COLO668 (cell line): ENCODE results near the gene TMEM178A.

Experiments used
- DNase-seq: peaks from one replicate; lab custom pipeline; 2025; ENCODE audit not compliant: unreplicated experiment; lab: John Stamatoyannopoulos, UW

The TMEM178A gene

GRCh38 chr2:39676342-39676741 lies 10.6 kb downstream of the TMEM178A start:
- no peak for DNase-seq

- no peak for DNase-seq
Measured at GRCh38 chr2:39678170-39678569, 12.5 kb downstream of the TMEM178A start.

- DNase-seq, result no peak
Measured at GRCh38 chr2:39679805-39680204, 14.1 kb downstream of the TMEM178A start.

DNA sequence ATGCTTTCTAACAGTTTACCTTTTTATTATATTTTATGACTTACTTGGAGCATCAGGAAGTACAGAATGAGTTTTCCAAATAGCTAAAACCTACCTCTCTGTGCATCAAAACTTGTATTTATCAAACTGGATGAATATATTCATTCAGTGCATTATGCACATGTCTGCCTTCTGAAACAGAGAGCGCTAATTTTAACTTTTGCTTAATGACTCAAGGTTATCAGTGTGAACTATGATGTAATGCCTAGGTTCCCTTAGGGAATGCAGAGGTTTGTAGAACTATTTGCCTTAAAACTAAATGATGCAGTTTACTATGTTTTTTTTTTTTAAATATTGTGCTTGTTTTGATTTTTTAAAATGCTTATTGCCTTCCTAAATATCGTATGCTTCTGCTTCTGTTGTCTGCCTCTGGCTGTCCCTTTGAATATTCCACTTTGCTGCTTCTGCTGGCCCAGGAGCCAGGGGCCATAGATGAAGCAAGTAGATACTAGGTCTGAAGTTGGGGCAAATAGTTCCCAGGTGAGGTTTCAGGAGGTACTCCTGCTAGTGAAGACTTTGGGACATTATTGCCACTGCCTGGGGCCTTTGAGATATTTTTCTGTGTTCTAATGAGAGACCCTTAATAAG lies 16.5 kb downstream of the TMEM178A start:
- no peak for DNase-seq

DNA sequence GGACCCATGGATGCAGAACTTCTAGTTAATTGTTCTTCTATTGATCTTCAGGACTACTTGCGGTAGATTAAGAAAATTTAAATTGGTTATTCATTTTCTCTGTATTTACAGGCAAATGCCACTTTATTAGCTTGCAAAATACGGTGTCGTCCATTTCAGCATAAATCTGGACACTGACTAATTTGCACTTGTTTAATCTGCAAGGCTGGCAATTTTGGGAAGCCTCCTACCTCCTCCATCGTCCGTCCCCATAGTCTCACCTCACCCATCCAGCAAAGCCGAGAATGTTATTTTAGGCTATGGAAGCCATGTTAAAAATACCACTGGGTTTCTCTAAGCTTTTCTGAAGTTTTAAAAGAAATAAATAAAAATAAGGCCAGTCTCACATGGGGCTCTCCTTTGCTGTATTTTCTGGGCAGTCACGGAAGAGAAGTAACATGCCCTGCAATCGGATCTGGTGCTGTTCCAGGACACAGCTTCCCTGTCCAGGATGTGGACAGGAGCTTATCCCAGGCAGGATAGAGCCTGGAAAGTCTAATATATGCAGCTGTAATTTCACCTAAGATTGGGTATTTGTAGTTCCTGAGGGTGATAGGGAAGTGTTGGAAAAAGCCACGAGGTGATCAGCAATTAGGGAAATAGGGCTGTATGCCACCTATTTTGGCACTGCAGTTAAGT lies 17.4 kb downstream of the TMEM178A start:
- DNase-seq, result no peak

DNA sequence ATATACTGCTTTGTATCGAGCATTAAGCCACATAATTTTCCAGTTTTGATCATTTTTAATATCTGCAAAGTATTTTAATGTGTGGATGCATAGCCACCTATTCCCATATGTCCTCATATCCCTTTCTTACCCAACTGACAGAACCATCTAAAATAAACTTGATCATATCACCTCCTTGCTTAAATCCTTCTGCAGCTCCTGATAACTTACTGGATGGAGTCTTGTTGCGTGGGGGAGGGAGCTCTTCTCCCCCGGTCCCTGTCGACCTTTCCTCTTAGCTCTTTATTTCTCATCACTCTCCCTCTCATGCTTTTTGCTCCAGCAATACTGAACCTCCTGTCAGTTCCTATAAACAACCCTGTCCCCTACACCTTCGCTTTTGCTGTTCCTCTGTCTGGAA lies 18.7 kb downstream of the TMEM178A start:
- DNase-seq, result no peak

GRCh38 chr2:39685126-39685525 lies 19.4 kb downstream of the TMEM178A start:
- DNase-seq, result no peak

DNA sequence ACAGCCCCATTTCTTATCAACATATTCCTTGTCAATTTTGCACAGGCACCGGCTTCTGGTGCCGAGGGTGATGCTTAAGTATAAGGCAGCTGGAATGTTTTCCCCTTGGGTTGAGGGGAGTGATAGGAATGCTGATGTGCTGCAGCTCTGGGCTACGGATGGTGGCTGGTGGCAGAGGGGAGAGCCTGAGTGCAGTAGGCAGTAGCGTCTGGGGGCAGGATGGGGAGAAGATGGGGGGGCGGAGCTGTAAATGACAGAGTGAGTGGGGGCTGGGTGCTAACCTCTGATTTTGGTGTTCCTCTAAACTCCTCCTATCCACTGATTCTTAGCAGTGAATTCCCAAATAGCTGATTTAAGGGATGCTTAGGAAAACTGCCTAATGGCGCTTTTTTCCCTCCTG lies 20.7 kb downstream of the TMEM178A start:
- no peak for DNase-seq

GRCh38 chr2:39688181-39688580 lies 22.5 kb downstream of the TMEM178A start:
- DNase-seq, result peak; percentile 9

- peak; percentile 6 for DNase-seq
Measured at GRCh38 chr2:39689272-39689841, 23.6 kb downstream of the TMEM178A start.

- DNase-seq, result no peak
Measured at GRCh38 chr2:39689876-39690275, 24.2 kb downstream of the TMEM178A start.

GRCh38 chr2:39693245-39693644 lies 27.5 kb downstream of the TMEM178A start:
- DNase-seq, result no peak

DNA sequence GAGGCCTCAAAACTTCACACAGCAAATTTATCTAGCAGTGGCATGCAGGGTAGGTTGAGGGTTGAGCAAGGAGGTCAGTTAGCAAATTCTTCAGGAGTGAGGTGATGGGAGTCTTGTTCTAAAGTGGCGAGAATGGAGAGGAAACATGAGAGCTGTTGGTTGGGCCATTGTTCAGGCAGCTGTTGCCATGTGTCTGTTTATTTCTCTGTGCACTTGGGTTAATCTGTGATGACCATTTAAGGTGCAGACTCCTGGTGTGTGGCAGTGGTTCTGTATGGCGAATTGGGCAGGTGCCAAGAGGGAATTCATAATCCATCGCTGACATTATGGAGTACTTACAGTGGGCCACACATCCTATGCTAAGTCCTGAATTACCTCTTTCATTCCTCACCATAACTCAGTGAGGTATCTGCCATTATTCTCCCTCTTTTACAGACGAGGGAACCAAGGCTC lies 30.4 kb downstream of the TMEM178A start:
- peak; percentile 78 for DNase-seq

GRCh38 chr2:39696838-39697237 lies 31.1 kb downstream of the TMEM178A start:
- DNase-seq, result peak; percentile 10

DNA sequence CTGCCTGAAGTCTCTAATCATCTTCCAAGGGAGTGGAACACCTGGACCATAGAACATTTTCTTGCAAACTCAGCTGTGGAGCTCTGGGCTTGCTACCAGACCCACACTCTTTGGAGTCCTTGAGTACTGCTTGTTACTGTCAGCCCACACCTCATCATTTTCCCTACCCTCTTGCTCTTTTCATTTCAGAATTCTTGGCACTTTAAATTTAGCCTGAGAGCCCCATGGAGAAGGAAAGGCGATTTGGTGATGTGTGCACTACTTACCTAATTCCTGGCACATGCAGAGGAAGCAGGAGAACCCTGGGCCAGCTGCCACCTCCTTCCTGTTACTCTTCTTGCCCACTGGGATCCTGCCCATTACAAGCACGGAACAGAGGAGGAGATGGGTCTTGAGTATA lies 31.7 kb downstream of the TMEM178A start:
- no peak for DNase-seq

GRCh38 chr2:39701137-39701536 lies 35.4 kb downstream of the TMEM178A start:
- no peak for DNase-seq

GRCh38 chr2:39703181-39703872 lies 37.6 kb downstream of the TMEM178A start:
- DNase-seq, result no peak

DNA sequence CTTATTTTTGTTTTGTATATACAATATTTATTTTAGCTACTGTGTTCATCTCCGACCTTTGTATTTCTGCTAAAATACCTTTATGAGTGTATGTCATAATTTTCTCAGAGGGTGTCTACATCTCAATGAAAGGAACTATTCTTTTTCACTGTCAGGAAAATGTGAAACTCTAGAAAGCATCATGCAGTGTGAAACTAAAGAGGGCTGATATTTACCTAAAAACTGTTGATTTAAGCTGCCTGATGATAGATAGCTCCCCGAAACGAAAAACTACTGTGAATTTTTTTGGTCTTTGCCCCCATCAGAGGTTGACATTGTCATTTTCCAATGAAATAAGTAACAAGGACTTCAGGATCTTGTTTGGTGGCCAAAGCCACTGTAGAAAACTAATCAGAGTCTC lies 38.8 kb downstream of the TMEM178A start:
- DNase-seq, result no peak

GRCh38 chr2:39705638-39706037 lies 39.9 kb downstream of the TMEM178A start:
- peak; percentile 15 for DNase-seq

DNA sequence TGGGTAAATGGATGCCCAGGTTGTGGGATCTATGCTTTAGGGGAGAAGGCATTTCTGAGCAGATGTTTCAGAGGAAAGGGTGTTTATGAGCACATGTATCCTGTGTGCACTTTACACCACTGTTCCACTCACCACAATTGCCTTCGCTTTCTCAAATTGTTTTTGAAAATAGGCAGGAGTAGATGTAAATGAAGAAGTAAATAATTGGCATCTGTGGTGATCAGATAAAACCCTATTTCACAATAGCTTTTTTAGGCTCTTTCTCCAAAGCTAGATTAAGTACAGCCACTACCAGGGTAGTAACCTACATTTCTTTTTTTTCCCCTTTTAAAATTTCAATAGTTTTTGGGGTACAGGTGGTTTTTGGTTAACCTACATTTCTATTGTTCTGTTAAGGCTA lies 40.6 kb downstream of the TMEM178A start:
- no peak for DNase-seq

DNA sequence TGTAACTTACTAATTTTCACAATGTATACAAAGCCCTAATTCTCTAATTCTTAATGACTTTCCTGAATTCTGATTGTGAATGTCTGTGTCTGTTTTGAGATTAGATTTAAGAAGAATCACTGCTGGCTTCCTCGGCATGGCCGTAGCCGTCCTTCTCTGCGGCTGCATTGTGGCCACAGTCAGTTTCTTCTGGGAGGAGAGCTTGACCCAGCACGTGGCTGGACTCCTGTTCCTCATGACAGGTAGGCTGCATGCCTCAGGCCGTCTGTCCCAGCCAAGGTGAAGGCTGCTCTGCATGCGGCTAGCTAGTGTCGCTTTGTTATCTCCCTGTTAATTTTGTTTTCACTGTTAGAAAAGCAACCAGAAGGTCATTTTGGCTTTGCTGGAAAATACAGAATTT lies 41.2 kb downstream of the TMEM178A start:
- no peak for DNase-seq

- DNase-seq, result no peak
Measured at GRCh38 chr2:39708003-39708402, 42.3 kb downstream of the TMEM178A start.
